GM03348 (cell line): Measurements from ENCODE around the gene NMT1.

Experiments used
- DNase-seq: peaks from one replicate; pipeline ENCODE4 v3.0.0; 2012; ENCODE audit warnings: low spot score

The NMT1 gene

DNA sequence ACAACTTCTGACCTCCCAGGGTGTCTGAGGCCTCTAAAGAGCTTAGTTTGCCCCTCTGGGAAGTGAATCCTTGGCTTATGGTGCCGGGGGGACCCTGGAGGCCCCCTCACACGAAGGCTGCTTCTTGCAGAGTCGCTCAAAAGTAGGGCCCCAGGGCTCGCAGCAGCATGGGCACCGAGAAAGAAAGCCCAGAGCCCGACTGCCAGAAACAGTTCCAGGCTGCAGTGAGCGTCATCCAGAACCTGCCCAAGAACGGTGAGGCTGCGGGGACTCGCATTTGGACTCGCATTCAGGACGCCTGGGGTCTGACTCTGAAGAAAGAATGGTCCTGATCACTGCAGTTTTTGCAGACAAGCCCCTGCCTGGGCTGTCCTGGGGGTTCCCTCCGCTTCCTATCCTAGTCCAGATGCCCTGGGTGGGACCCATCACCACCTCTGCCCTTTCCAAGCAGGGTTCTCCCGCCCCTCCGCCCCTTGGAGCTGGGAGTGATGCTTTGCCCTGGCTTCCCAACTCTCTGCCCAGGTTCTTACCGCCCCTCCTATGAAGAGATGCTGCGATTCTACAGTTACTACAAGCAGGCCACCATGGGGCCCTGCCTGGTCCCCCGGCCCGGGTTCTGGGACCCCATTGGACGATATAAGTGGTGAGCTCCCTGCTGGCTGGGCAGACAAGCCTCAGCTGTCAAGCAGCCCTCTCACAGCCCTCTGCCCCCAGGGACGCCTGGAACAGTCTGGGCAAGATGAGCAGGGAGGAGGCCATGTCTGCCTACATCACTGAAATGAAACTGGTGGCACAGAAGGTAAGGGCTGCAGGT, 75.1 kb downstream of the NMT1 start:
- DNase-seq, result no peak

DNA sequence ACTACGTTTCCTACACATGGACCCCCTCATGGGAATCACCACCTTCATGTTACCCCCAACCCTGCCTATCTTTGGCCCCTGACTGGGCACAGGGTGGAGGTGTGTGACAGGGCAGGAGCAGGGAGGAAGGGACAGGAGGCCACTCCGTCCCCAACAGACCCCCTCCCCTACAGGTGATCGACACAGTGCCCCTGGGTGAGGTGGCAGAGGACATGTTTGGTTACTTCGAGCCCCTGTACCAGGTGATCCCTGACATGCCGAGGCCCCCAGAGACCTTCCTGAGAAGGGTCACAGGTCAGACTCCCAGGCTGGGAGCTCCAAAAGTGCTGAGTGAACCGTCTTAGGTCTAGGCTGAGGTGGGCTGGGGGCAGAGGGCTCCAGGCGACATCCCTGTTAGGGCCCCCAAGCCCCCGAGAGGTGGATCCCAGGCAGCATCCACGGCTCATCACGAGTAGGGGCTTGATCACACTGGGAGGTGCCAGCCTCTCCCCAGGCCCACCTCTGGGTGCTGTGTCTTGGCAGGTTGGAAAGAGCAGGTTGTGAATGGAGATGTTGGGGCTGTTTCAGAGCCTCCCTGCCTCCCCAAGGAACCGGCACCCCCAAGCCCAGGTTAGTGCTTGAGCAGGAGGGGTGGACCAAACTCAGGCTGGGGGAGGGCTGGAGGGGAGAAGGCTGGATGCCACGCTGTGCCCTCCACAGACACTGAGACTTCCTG, 75.9 kb downstream of the NMT1 start:
- no peak for DNase-seq

DNA sequence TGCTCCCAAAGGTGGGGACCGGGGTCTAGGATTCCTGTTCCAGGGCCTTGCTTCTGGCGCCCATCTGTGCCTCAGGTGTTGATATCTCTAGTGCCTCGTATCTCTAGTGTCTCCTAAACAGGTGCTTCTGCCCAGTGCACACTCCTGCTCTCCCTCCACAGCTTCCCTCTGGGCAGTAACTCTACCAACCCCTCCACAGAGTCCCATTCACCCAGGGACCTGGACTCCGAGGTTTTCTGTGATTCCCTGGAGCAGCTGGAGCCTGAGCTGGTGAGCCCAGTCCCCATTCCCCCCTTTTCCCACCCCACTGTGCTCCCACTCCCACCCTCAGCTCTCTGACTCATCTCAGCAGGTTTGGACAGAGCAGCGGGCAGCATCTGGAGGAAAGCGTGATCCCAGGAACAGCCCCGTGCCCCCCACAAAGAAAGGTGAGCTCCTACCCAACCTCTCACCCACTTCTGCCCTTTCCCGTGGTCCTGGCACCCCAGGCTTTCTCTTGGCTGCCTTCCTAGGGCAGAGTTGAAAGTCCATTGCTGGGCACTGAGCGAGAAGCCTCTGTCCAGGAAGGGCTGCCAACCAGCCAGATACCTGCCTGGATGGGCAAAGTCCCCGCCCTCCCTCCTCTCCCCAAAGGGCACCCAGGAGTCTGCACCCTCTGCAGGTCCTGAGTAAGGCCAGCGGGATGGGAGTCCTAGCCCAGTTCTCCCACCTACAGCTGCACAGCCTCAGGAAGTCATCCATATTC, 76.6 kb downstream of the NMT1 start:
- no peak for DNase-seq

DNA sequence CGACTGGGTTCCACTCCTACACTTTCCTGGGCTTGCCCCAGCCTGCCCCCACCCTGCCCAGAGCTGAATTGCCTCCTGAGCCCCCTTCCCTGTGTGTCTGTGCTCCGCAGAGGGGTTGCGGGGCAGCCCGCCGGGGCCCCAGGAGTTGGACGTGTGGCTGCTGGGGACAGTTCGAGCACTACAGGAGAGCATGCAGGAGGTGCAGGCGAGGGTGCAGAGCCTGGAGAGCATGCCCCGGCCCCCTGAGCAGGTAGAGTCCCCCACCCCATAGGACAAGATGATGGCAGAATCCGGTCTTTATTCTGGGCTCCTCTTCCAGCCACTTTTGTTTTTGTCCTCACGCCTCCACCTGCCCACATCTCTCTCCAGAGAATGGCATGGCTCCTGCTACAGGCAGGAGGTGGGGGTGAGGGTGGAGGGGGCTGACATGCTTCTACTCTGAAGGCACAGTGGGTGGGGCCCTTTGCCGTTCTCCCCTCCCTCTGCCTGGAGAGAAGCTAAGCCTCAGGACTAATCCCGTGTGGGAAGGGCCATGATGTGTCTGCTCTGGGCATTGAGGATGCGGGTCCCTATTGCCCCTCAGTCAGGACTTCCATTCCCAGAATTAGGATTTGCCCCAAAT, 77.9 kb downstream of the NMT1 start:
- DNase-seq, result no peak

GRCh38 chr17:45139533-45139920, 78.4 kb downstream of the NMT1 start:
- DNase-seq, result no peak

DNA sequence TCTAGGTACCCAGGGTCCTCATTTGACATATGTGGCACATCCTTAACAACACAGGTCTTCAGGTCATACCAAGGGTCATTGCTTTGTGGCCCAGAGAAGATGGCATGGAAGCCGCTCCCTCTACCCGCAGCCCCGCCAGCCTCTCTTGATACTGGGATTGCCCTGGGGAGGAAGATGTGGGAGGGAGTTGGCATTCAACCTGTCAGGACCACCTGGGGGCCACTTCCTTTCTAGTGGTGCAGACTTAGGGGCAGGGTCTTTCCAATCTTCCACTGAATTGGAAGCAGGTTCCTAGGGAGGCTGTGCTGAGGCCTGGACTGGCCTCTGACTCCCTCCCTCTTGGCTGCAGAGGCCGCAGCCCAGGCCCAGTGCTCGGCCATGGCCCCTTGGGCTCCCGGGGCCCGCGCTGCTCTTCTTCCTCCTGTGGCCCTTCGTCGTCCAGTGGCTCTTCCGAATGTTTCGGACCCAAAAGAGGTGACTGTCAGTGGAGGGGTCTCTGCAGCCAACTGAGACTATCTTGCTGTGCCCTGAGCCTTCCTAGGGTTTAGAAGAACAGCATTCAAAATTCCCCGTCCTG, 82.1 kb downstream of the NMT1 start:
- no peak for DNase-seq

DNA sequence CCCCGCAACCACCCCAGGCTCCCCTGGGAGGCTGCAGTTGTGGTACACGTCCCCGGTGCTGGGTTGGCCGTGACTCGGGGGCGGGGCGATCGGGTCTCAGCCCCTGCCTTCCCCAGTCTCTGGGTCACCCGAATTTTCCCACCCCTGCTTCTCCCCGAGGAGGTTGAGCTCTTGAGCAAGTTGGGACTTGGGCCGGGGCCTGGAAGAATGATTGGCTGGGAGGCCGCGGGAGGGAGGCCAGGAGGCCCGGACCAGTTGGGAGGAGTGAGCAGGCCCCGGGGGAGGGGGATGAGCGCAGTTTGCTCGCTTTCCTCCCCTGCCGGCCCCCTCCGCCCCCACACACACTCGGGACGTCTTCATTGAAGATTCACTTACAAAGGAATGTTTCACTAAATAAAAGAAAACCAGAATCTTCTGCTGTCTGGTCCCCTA, 82.7 kb downstream of the NMT1 start:
- DNase-seq, result peak; percentile 90

- DNase-seq, result peak; percentile 73
Measured at GRCh38 chr17:45144199-45145034, 83.3 kb downstream of the NMT1 start.

- no peak for DNase-seq
Measured at GRCh38 chr17:45145035-45145389, 83.9 kb downstream of the NMT1 start.

DNA sequence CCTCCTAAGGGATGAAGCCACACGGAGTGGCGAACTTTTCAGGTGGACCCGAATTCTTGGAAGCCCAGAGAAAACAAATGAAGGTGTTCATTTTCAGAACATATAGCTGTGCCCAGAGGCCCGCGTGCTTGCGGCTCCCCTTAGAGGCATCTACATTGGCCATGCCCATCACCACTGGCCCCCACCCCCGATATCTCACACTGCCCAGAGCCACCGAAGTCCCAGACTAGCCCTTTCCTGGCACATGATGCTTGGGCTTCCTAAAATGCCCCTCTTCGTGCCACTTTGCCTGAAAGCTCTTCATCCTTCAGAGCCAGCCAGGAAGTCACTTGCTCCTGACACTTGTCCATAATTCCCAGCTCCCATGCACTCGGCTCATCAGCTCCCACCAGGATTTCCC, 85.0 kb downstream of the NMT1 start:
- DNase-seq, result no peak

GRCh38 chr17:45146592-45146889, 85.4 kb downstream of the NMT1 start:
- DNase-seq, result no peak

DNA sequence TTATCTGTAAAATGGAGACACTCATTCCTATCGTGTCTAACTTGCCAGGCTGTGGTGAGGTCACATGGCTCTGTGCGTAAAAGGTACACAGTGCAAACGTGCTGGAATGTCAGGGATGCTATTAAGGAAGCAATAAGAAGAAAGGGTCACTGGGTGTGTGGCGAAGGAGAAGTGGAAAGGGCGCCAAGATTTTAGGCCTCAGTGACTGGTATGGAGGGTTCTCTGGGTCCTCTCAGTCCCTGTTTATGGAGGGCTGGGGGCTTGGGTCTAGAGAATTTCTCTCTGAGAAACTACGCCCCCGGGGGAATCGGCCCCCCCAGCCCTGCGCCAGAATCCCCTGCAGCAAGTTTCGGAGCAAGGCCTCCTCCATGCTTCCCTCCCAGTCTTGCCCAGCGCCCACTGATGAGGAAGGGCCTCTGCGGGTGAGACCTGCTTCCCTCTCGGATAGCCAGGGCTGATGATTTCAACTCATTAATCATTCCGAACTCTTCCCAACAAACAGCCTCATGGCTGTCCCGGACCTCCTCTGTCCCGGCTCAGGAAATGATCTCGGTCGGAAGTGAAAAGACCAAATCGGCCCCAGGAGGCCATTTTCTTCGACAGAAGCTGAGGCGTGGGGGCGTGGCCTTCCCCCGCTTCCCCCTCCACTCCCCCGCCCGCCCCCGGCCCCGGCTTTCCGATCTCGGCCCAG, 85.9 kb downstream of the NMT1 start:
- DNase-seq, result peak; percentile 74

DNA sequence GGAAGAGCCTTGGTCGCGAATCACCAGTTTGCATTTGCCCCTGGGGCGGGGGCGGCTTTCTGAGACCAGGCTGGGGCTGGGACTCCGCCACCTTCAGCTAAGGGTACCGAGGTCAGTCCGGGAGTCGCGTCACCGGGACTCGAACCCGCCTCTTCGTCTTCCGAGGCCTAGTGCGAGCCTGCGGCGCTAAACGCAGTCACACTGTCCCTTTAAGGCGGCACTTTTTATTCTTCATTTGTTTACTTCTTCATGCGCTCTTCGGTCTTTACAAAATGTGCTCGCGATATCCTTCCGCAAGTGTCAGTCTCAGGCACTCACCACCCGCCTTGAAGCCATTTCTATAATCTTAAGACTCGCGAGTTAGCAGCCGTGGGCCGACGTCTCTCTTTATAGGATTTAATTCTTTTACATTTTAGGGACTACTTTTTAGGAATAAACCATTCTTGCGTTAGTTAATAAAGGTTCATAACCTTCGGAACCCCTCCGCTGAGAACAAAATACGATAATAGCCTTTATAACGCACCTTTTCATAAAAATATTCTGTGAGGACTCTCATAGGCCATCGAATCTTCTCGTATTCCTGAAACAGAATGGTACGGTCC, 86.6 kb downstream of the NMT1 start:
- peak; percentile 62 for DNase-seq

GRCh38 chr17:45148183-45149036, 87.3 kb downstream of the NMT1 start, which contains the start of gene HEXIM1:
HEXIM1 (plus strand) TSS chr17:45148475; CDS start chr17:45149191, 716 bp downstream.
- peak; percentile 97 for DNase-seq

DNA sequence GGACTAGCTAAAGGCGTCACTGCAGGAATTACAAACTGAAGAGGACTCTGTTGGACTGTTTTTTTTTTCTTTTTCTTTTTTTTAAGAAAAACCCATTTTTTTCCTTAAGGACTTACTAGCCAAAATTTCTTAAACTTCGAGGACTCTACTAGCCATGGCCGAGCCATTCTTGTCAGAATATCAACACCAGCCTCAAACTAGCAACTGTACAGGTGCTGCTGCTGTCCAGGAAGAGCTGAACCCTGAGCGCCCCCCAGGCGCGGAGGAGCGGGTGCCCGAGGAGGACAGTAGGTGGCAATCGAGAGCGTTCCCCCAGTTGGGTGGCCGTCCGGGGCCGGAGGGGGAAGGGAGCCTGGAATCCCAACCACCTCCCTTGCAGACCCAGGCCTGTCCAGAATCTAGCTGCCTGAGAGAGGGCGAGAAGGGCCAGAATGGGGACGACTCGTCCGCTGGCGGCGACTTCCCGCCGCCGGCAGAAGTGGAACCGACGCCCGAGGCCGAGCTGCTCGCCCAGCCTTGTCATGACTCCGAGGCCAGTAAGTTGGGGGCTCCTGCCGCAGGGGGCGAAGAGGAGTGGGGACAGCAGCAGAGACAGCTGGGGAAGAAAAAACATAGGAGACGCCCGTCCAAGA, 88.0 kb downstream of the NMT1 start:
- peak; percentile 88 for DNase-seq

DNA sequence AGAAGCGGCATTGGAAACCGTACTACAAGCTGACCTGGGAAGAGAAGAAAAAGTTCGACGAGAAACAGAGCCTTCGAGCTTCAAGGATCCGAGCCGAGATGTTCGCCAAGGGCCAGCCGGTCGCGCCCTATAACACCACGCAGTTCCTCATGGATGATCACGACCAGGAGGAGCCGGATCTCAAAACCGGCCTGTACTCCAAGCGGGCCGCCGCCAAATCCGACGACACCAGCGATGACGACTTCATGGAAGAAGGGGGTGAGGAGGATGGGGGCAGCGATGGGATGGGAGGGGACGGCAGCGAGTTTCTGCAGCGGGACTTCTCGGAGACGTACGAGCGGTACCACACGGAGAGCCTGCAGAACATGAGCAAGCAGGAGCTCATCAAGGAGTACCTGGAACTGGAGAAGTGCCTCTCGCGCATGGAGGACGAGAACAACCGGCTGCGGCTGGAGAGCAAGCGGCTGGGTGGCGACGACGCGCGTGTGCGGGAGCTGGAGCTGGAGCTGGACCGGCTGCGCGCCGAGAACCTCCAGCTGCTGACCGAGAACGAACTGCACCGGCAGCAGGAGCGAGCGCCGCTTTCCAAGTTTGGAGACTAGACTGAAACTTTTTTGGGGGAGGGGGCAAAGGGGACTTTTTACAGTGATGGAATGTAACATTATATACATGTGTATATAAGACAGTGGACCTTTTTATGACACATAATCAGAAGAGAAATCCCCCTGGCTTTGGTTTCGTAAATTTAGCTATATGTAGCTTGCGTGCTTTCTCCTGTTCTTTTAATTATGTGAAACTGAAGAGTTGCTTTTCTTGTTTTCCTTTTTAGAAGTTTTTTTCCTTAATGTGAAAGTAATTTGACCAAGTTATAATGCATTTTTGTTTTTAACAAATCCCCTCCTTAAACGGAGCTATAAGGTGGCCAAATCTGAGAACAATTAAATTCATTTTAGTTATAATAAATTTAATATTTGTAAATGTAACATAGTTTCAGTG, 88.8 kb downstream of the NMT1 start:
- DNase-seq, result peak; percentile 41
